Sigmoid colon (tissue), 4 donors: Measurements from ENCODE around the gene PPID.
"Not testable (repeated sequence)": the region's sequence is repeated elsewhere in the genome, so short reads cannot be mapped to it uniquely, and the experiment has no call there.

Source experiments
- CTCF ChIP-seq, 4 experiments: fragments of 450-650 bp in 3 of 4; fragments of 200-600 bp in 1 of 4; IDR thresholded peaks; one replicate each; pipeline ENCODE4 v1.5.1; 2016 to 2019; ENCODE audit warnings: antibody characterized with exemption in 4 of 4, mild to moderate bottlenecking in 3 of 4, moderate library complexity in 2 of 4
- EP300 ChIP-seq, 4 donors: sonication (generic); formaldehyde crosslinking; IDR thresholded peaks; one replicate each; pipeline ENCODE4 v1.6.1; 2017; ENCODE audit warnings: antibody characterized with exemption in 4 of 4
- POLR2AphosphoS5 ChIP-seq, 4 donors: sonication (generic); formaldehyde crosslinking; IDR thresholded peaks; one replicate each; pipeline ENCODE4 v1.6.1; 2017; ENCODE audit warnings: antibody characterized with exemption in 4 of 4

GRCh38 chr4:158663255-158663654, 59.9 kb downstream of the PPID start:
- not testable (repeated sequence) for TF ChIP-seq CTCF, POLR2AphosphoS5, EP300 (IDR thresholded peaks at IDR 0.05)
